HG02840 (cell line): ENCODE measurements around the gene MBNL1.

Source experiments
- ATAC-seq: cut with Tn5 transposase; IDR thresholded peaks from one replicate; pipeline ENCODE4 v1.9.1; 2021; ENCODE audit warnings: mild to moderate bottlenecking, moderate library complexity, moderate number of reproducible peaks; ENCODE audit not compliant: unreplicated experiment, low FRiP score

MBNL1 gene

GRCh38 chr3:152251916-152252315 lies 16.8 kb upstream of the MBNL1 start:
- ATAC-seq = no peak

GRCh38 chr3:152252755-152253154 lies 16.0 kb upstream of the MBNL1 start:
- ATAC-seq = no peak

- ATAC-seq = no peak
These were observed 15.2 kb upstream of the MBNL1 start for GRCh38 chr3:152253514-152253913.

- no peak for ATAC-seq
These were observed 14.7 kb upstream of the MBNL1 start for GRCh38 chr3:152254041-152254440.

GRCh38 chr3:152255290-152255689 lies 13.4 kb upstream of the MBNL1 start:
- ATAC-seq = no peak

- no peak for ATAC-seq
These were observed 11.7 kb upstream of the MBNL1 start for GRCh38 chr3:152256851-152257562.

GRCh38 chr3:152257563-152258035 lies 11.1 kb upstream of the MBNL1 start:
- ATAC-seq = peak; percentile 59

- peak; percentile 38 for ATAC-seq
These were observed 10.0 kb upstream of the MBNL1 start for GRCh38 chr3:152258448-152259393.

GRCh38 chr3:152259468-152259867 lies 9.3 kb upstream of the MBNL1 start:
- ATAC-seq = no peak

- ATAC-seq = no peak
These were observed 8.7 kb upstream of the MBNL1 start for GRCh38 chr3:152260026-152260425.

- ATAC-seq = no peak
These were observed 8.2 kb upstream of the MBNL1 start for GRCh38 chr3:152260529-152260928.

GRCh38 chr3:152261329-152261728 lies 7.4 kb upstream of the MBNL1 start:
- no peak for ATAC-seq

- no peak for ATAC-seq
These were observed 5.0 kb upstream of the MBNL1 start for GRCh38 chr3:152263711-152264110.

- no peak for ATAC-seq
These were observed 4.4 kb upstream of the MBNL1 start for GRCh38 chr3:152264378-152264777.

GRCh38 chr3:152266221-152266995 lies 2.3 kb upstream of the MBNL1 start:
- no peak for ATAC-seq

GRCh38 chr3:152267831-152268554 lies 736 bp upstream of the MBNL1 start:
- no peak for ATAC-seq

- peak; percentile 50 for ATAC-seq
These were observed 514 bp downstream of the MBNL1 start for GRCh38 chr3:152269056-152269830.

- no peak for ATAC-seq
These were observed 1.4 kb downstream of the MBNL1 start for GRCh38 chr3:152269831-152270734.
